Cortex of kidney (tissue), 1 donor: Measurements from ENCODE around the gene GNAO1.

Source experiments
- DNase-seq: peaks from one replicate; lab custom pipeline; 2025; lab: John Stamatoyannopoulos, UW

GNAO1 gene

GRCh38 chr16:56191156-56191815, at the start of gene GNAO1:
Gene GNAO1 (plus strand): TSS chr16:56191489. CDS start chr16:56192236, 747 bp downstream.
- no peak for DNase-seq

DNA sequence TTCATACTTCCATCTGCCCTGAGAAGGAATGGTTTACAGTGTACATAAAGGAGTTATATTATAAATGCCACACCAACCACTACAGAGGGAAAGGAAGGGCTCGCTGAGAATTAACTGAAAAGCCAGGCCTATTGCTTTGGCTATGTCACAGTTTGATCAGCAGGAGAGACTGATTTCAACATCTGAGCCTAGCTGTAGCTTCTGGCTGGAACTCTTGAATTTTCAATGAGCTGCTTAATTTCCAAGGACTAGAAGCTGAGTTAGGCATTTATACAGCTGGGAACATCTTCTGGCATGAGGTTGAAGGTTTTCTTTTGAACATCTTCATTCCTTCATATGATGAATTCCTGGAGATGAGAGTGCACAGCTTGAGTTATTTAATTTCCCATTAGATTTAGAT, 47.6 kb upstream of the GNAO1 start:
- no peak for DNase-seq

DNA sequence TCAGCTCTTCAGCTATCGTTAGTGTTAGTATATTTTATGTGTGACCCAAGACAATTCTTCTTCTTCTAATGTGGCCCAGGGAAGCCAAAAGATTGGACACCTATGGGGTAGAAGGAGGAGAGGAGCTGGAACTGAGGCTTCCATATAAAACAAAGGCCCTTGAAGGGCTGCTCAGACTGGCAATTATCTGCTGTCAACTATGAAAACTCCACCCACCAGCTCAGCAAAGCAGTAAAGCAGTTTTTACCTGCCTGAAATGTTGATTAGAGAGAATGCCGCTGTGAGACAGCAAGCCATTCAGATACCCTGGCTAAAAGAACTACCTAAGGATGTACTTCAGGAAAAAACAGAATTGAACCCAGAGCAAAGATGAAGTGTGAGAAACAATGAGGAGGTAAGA, 45.9 kb upstream of the GNAO1 start:
- no peak for DNase-seq

DNA sequence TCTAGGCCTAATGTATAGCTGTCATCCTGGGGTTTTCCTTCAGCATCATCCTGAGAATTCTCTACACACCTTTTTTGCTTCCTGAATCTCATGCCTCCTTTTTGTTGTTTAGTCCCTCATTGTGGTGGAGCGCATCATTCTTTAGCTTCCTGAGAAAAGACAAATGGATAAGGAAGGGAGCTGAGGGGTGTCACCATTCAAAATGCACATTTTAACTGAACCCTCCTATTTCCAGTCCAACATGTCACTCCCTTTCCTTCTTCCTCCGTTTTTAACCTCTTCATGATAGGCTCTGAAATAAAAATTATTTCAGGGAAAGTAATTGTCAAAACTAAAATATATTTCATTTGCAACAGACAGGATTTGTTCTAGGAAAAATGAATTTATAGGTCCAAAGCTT, 39.7 kb upstream of the GNAO1 start:
- DNase-seq, result no peak

GRCh38 chr16:56161658-56162057, 29.6 kb upstream of the GNAO1 start:
- DNase-seq, result no peak

GRCh38 chr16:56163089-56163488, 28.2 kb upstream of the GNAO1 start:
- no peak for DNase-seq

DNA sequence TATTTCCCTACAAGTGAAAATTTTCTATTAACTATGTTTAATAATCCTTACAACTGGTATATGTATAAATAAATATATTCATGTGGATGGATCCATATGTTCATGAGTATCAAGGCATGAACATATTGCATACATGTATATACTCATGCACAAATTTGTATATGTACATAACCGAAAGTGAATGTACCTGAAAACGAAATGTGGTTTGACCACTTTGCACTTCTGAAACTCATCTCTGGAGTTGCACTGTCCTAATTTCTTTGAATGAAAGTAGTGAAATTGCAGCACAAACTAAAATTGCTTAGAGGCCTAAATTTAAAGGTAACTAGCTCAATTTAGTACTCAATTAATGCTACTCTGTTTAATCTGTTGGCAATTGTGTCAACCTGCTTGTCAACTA, 27.4 kb upstream of the GNAO1 start:
- no peak for DNase-seq

GRCh38 chr16:56164636-56165035, 26.7 kb upstream of the GNAO1 start:
- no peak for DNase-seq

DNA sequence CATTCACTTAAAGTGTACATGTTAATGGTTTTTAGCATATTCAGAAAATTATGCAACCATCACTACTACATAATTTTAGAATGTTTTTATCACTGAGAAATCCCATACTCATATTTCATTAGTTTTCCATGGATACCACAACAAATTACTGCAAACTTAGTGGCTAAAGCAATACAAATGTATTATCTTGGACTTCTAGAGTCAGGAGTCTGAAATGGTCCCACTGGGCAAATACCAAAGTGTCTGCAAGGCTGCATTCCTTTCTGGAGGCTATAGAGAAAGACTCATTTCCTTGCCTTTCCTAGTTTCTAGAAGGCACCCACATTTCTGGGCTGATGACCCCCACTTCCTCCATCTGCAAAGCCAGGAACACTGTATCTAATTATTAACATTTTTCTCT, 16.9 kb upstream of the GNAO1 start:
- DNase-seq, result no peak

- DNase-seq, result no peak
Observed at GRCh38 chr16:56181401-56181800, 9.9 kb upstream of the GNAO1 start.

DNA sequence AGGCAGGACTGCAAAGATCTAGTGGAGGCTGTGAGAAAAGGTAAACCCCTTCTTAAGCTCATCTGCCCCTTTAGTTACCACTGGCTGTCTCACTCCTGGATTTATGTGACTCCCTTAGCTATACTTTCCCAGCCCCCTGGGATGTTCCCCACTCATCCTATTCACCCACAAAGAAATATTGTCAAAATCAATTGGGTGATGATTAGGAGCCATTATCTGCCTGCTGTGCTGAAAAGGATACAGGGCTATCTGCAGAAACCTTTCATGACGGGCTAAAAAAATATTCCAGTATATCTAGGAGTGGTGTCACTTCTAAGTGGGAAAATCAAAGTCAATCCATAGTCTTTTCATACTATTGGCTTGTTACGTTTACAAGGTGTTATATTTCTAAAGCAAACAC, 8.0 kb upstream of the GNAO1 start:
- no peak for DNase-seq

DNA sequence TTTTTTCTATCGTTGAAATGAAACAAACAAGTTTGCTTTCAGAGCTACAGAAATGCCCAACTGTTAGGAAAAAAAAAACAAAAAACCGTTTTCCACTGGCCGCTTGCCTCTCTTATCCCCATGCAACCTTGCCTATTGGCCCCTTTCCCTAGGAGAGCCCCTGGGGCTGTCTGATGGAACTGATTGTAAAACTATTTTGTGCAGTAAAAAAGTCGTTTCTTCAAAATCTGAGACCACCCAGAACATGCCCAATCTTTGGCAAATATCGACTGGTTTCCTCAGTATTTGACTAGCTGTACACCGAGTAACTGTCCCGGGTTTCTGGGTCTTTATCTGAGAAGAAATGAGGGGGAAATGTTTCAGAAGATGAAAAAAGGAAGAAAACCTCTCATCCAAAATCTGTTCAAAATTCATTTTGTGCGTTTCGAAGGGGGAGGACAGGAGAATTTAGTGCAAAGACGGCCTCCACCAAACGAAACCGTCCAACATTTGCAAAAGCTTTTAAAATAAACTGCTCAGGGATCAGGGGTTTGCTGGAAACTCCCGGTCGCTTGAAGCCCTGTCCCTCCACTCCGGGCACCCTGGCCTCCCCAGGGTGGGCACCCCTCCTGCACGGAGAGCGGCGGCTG, 1.1 kb upstream of the GNAO1 start:
- DNase-seq, result no peak

DNA sequence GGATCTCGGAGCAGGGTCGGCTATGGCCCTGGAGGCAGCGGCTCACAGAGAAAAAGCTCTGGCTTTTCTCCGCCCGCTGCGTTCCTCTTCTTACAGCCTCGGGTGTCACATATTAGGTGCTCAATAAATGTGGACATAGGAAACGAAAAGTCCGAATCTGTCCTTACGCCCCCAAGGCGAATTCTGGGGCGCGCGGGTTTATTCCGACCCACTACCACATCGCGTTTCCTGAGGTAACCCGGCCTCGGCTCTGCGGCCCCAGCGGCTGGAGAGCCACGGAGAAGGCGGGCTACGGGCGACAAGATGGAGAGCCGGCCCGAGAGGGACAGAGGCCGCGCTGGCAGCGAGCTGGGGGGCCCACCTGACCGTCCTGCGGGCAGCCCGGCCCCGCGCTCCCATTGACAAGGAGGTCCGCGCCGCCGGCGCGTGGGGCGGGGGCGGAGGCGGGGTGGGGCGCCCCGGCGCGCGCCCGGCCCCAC, 573 bp upstream of the GNAO1 start:
- DNase-seq, result no peak

GRCh38 chr16:56191835-56192634, 746 bp downstream of the GNAO1 start:
- no peak for DNase-seq

DNA sequence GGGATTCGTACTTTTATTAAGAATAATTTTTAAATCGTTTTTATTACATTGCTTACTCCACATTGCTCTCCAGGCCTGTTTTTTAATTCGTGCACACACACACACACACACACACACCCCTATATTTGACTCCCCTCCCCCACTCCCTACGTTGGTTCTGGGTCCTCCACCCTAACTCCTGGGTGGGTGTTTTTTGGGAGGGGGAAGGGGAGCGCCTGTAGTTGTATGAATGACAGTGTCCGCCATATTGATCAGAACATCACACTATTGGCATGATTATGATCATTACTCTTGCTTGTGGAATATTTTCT, 1.3 kb downstream of the GNAO1 start:
- no peak for DNase-seq

DNA sequence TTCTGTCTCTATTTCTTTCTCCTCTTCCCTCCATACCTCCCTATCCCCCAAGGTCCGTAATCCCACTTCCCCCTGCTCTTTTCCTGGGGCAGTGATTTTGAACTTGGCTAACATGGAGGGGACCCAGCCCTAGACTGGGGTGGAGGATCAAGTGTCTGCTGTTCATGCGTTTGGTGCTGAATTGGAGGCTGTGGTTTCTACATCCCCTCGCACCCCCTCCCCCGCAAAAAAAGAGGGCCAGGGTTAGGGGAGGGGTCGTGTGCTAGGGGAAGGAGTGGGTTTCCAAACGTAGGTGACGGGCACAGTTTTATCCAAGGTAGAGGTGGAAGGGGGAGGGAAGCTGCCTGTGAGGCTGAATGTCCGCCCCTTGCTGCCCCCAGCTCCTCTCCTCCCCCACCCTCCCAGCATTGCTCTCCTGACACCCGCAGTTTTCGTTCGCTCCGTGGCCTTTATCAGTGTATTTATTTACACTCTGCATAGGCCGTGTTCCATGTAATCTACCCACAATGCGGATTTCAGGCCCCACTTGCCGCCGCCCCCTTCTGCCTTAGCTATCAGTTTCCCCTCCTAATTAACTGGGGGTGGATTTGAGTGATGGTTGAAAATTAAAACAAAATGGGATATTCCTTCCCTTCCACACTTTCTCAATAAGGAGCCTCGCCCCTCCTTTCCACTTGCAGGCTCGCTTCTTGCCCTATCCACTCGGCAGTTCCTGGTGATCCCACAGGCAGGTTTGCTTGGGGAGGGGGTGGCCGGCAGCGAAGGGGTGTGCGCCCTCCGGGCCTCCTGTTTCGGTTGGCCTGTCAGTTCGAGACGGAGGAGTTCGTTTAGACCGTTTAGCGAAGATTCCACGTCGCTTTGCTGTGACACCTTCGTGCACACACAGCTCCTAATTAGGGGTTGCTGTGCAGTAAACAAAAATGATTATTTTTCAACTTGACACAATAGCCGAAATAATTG, 2.0 kb downstream of the GNAO1 start:
- DNase-seq, result no peak

GRCh38 chr16:56193951-56194726, 2.9 kb downstream of the GNAO1 start:
- no peak for DNase-seq

GRCh38 chr16:56195151-56195550, 3.9 kb downstream of the GNAO1 start:
- no peak for DNase-seq

- no peak for DNase-seq
Observed at GRCh38 chr16:56196381-56196780, 5.1 kb downstream of the GNAO1 start.

- DNase-seq, result no peak
Observed at GRCh38 chr16:56197192-56197992, 6.1 kb downstream of the GNAO1 start.
